Endothelial cell of umbilical vein (primary cell): ENCODE results near the gene OR8I2. TPM values are rescaled to one million over a fixed set of nuclear protein-coding genes. Genes with fewer than 3 reads are reported as not detected.

Experiments
- BruUV-seq: library from RNA; stranded (reverse); fragments of 400-500 nt; replicated peaks from 2 replicates; lab custom pipeline; 2021; lab: Mats Ljungman, UMichigan
- CTCF ChIA-PET: fragments of 300-600, 350-600 bp; sonication (Branson Sonifier 250); formaldehyde crosslinking; loops from one replicate; lab custom pipeline; 2021; ENCODE audit warnings: antibody characterized with exemption, inconsistent platforms; lab: Charles Lee
- POLR2A ChIA-PET: fragments of 300-600, 350-600 bp; sonication (Branson Sonifier 250); formaldehyde crosslinking; loops from one replicate; lab custom pipeline; 2021; ENCODE audit warnings: antibody characterized with exemption, inconsistent platforms; lab: Charles Lee
- DNase-seq: peaks from one replicate; pipeline ENCODE4 v3.0.0-alpha.2; 2011; ENCODE audit warnings: low read depth, low spot score
- FAIRE-seq: peaks from 2 replicates; lab custom pipeline; 2011; peaks lifted over from hg19 to GRCh38; lab: Jason Lieb, UNC
- H2AFZ ChIP-seq: 2 replicates; pipeline ENCODE4 v1.6.0; 2012; ENCODE audit warnings: low read depth, low read length, control low read depth, inconsistent platforms
- H3K27ac ChIP-seq: 2 replicates; pipeline ENCODE4 v1.5.1; 2011; ENCODE audit warnings: low read depth, mild to moderate bottlenecking, control low read depth, low read length, moderate library complexity; ENCODE audit not compliant: insufficient read depth
- H3K27me3 ChIP-seq, 2 experiments: 2 replicates each; pipeline versions ENCODE4 v1.6.0 to v1.6.1; 2011; ENCODE audit warnings: low read length in 2 of 2, mixed read lengths in 1 of 2; ENCODE audit not compliant: control insufficient read depth in 2 of 2, insufficient read depth in 2 of 2
- H3K36me3 ChIP-seq, 2 experiments: 2 replicates in 1 of 2; 3 replicates in 1 of 2; pipeline ENCODE4 v1.5.1; 2011; ENCODE audit warnings: low read length in 2 of 2, mild to moderate bottlenecking in 1 of 2, moderate library complexity in 1 of 2; ENCODE audit not compliant: control insufficient read depth in 2 of 2, insufficient read depth in 2 of 2; ENCODE audit errors: extremely low read depth in 1 of 2
- H3K4me1 ChIP-seq: 3 replicates; pipeline ENCODE4 v1.5.1; 2011; ENCODE audit warnings: mild to moderate bottlenecking, low read length; ENCODE audit not compliant: control insufficient read depth, insufficient read depth; ENCODE audit errors: extremely low read depth
- H3K4me2 ChIP-seq: 2 replicates; pipeline ENCODE4 v1.6.1; 2011; ENCODE audit warnings: low read length, control low read depth, mixed read lengths; ENCODE audit not compliant: insufficient read depth
- H3K4me3 ChIP-seq, 3 experiments: fragments of 200-600 bp in 1 of 3; sonication (generic), shearing (Covaris generic) in 1 of 3; replicated peaks in 1 of 3; 2 replicates each; pipeline ENCODE4 v1.5.1; 2011 to 2016; ENCODE audit warnings: control low read depth in 3 of 3, low read length in 3 of 3, mild to moderate bottlenecking in 2 of 3, inconsistent platforms in 1 of 3, low read depth in 1 of 3, moderate library complexity in 1 of 3; ENCODE audit not compliant: insufficient read depth in 1 of 3
- H3K79me2 ChIP-seq: 2 replicates; pipeline ENCODE4 v1.6.0; 2012; ENCODE audit warnings: low read length, inconsistent platforms; ENCODE audit not compliant: control insufficient read depth, insufficient read depth
- H3K9ac ChIP-seq: replicated peaks from 2 replicates; pipeline ENCODE3; 2011; ENCODE audit warnings: low read length, control low read depth; ENCODE audit not compliant: insufficient read depth; ENCODE audit errors: extremely low read depth
- H3K9me1 ChIP-seq: replicated peaks from 3 replicates; pipeline ENCODE4 v1.6.0; 2011; ENCODE audit warnings: mild to moderate bottlenecking, low read length; ENCODE audit not compliant: control insufficient read depth, insufficient read depth; ENCODE audit errors: extremely low read depth
- H3K9me3 ChIP-seq: replicated peaks from 2 replicates; pipeline ENCODE4 v1.5.1; 2012; ENCODE audit warnings: low read length, inconsistent platforms; ENCODE audit not compliant: control insufficient read depth, insufficient read depth
- H4K20me1 ChIP-seq: replicated peaks from 2 replicates; pipeline ENCODE3; 2011; ENCODE audit warnings: mild to moderate bottlenecking, low read length; ENCODE audit not compliant: control insufficient read depth, insufficient read depth; ENCODE audit errors: extremely low read depth
- CTCF ChIP-seq, 2 donors: IDR thresholded peaks; 1 replicate in 1 of 2; 2 replicates in 1 of 2; pipeline ENCODE4 v1.5.1; 2011; ENCODE audit warnings: low read length in 2 of 2, mild to moderate bottlenecking in 2 of 2, moderate library complexity in 2 of 2, control low read depth in 1 of 2, inconsistent platforms in 1 of 2, low read depth in 1 of 2; ENCODE audit not compliant: insufficient read depth in 1 of 2; ENCODE audit errors: extremely low read depth in 1 of 2
- EZH2 ChIP-seq: IDR thresholded peaks from 2 replicates; pipeline ENCODE4 v1.6.1; 2012; ENCODE audit warnings: borderline replicate concordance, low read depth, mild to moderate bottlenecking, moderate library complexity, low read length, inconsistent platforms; ENCODE audit not compliant: severe bottlenecking
- FOS ChIP-seq: IDR thresholded peaks from 2 replicates; pipeline ENCODE4 v1.6.1; 2011; ENCODE audit warnings: mild to moderate bottlenecking, low read length, moderate library complexity, borderline replicate concordance; ENCODE audit not compliant: insufficient read depth
- GATA2 ChIP-seq: IDR thresholded peaks from 2 replicates; pipeline ENCODE4 v1.7.0; 2011; ENCODE audit warnings: low read depth, mild to moderate bottlenecking, moderate library complexity, mixed read lengths, low read length; ENCODE audit not compliant: insufficient read length, insufficient read depth
- JUN ChIP-seq: IDR thresholded peaks from 2 replicates; pipeline ENCODE4 v1.6.1; 2011; ENCODE audit warnings: borderline replicate concordance, low read depth; ENCODE audit not compliant: insufficient read length, insufficient read depth
- MAX ChIP-seq: IDR thresholded peaks from 2 replicates; pipeline ENCODE4 v1.6.1; 2011; ENCODE audit not compliant: insufficient read depth, insufficient read length
- MYC ChIP-seq: IDR thresholded peaks from one replicate; pipeline ENCODE4 v1.6.1; 2011; ENCODE audit warnings: mild to moderate bottlenecking, low read depth, low read length
- POLR2A ChIP-seq: IDR thresholded peaks from 2 replicates; pipeline ENCODE4 v1.6.1; 2012; ENCODE audit warnings: low read depth, mild to moderate bottlenecking, control low read depth, low read length
- POLR2AphosphoS5 ChIP-seq: IDR thresholded peaks from 2 replicates; pipeline ENCODE4 v1.6.1; 2012; ENCODE audit warnings: low read depth, mild to moderate bottlenecking, control low read depth, low read length, moderate library complexity; ENCODE audit not compliant: insufficient read depth
- dilution Hi-C: fragments of 300-500 bp; cut with MboI; formaldehyde crosslinking; loops from one replicate; pipeline ENCODE4 v1.15.0; 2019; ENCODE audit warnings: low sequenced_read_pairs; ENCODE audit not compliant: extremely low pct_ligation_motif_present
- intact Hi-C: fragments of 100-400 bp; cut with micrococcal nuclease; formaldehyde crosslinking; loops from one replicate; pipeline ENCODE4 v1.10.0; 2022
- polyA plus RNA-seq, 4 experiments: library from polyadenylated mRNA; depleted of rRNA in 3 of 4; stranded (reverse) in 3 of 4; unstranded in 1 of 4; fragments of >200 nt; gene quantifications; 2 replicates each; pipeline versions ENCODE4 v1.2.1 to v1.2.3, GENCODE V29; 2011 to 2012; ENCODE audit warnings: missing spikeins in 1 of 4
- total RNA-seq: library from RNA; stranded (reverse); gene quantifications from 2 replicates; pipeline ENCODE4 v1.2.3, GENCODE V29; 2021

The OR8I2 gene
- total and polyA plus RNA-seq, 2 donors (not counting 3 experiments of a cell fraction or from before 2014, with no cell fraction given) = not detected

GRCh38 chr11:56045538-56045937 lies 47.6 kb upstream of the OR8I2 start:
- CTCF ChIA-PET = no interaction called here
- TF ChIP-seq GATA2 (no peak), CTCF (IDR thresholded peaks at IDR 0.05; ENCODE audit: extremely low read depth in 1 of 2, insufficient read depth in 1 of 2, low read depth in 1 of 2, low read length in 2 of 2) (no peak), FOS (no peak), JUN (no peak), POLR2A (no peak), EZH2 (no peak), MYC (no peak), POLR2AphosphoS5 (no peak), MAX (no peak)
- dilution Hi-C loops (no loop called here), intact Hi-C loops (no loop called here)
- Histone ChIP-seq H3K27me3 (no peaks in the 10 kb centered on the region), H3K9me1 (no peaks in the 10 kb centered on the region), H3K9me3 (peaks cover 2% of the 10 kb centered on the region), H3K4me3 (no peak overlapping the region), H2AFZ (no peak overlapping the region), H4K20me1 (no peaks in the 10 kb centered on the region), H3K79me2 (no peaks in the 10 kb centered on the region), H3K4me1 (no peaks in the 10 kb centered on the region), H3K9ac (no peak overlapping the region), H3K36me3 (no peaks in the 10 kb centered on the region), H3K27ac (no peak overlapping the region), H3K4me2 (no peak overlapping the region)
- POLR2A ChIA-PET = no interaction called here
- FAIRE-seq = no peak
- BruUV-seq = no TSS peak
- no peak for DNase-seq
